Measurements from ENCODE around the gene RCAN1. TPM values are rescaled to one million over a fixed set of nuclear protein-coding genes. Genes with fewer than 3 reads are reported as not detected.

The RCAN1 gene
- polyA plus RNA-seq, 2 of the 4 experiments (the other 2 are of a cell fraction): 10.2 to 11.9 TPM

GRCh38 chr21:34580181-34580700 is 34.7 kb downstream of the RCAN1 start:
- H3K9me3 ChIP-seq: no peaks in the 10 kb centered on the region
- no peak for DNase-seq (ENCODE audit: low read depth in 1 of 2, low spot score in 1 of 2)
- ChIA-PET POLR2A (no interaction called here), CTCF (no interaction called here)
- TF ChIP-seq RNF2 (IDR thresholded peaks at IDR 0.05; ENCODE audit: borderline replicate concordance, low read depth) (no peak), FOXS1 (CRISPR knock-in tag; IDR thresholded peaks at IDR 0.05) (no peak), NPAS2 (CRISPR knock-in tag; IDR thresholded peaks at IDR 0.05; ENCODE audit: borderline replicate concordance) (no peak), CHD2 (IDR thresholded peaks at IDR 0.05; ENCODE audit: low read length, partially characterized antibody) (no peak), MYC (IDR thresholded peaks at IDR 0.05; ENCODE audit: borderline replicate concordance, low read length) (no peak), CHD4 (IDR thresholded peaks at IDR 0.05; ENCODE audit: borderline replicate concordance) (no peak), BCL3 (IDR thresholded peaks at IDR 0.05) (no peak), RAD21 (conservative IDR thresholded peaks at IDR 0.05 in 1 of 2, IDR thresholded peaks at IDR 0.05 in 1 of 2) (no peak), ESRRA (IDR thresholded peaks at IDR 0.05; ENCODE audit: borderline replicate concordance, low read length) (no peak), FOSL2 (IDR thresholded peaks at IDR 0.05) (no peak), FOSL2 (CRISPR knock-in tag; IDR thresholded peaks at IDR 0.05) (no peak), GATA3 (IDR thresholded peaks at IDR 0.05; ENCODE audit: borderline replicate concordance) (no peak), MAZ (IDR thresholded peaks at IDR 0.05; ENCODE audit: borderline replicate concordance, low read depth, low read length) (no peak), KDM5A (IDR thresholded peaks at IDR 0.05) (no peak), HEYL (CRISPR knock-in tag; IDR thresholded peaks at IDR 0.05) (no peak), REST (IDR thresholded peaks at IDR 0.05) (no peak), HES2 (IDR thresholded peaks at IDR 0.05) (no peak), JUN (IDR thresholded peaks at IDR 0.05) (no peak), TP53 (CRISPR knock-in tag; IDR thresholded peaks at IDR 0.05) (no peak), MAX (IDR thresholded peaks at IDR 0.05) (no peak), KDM1A (IDR thresholded peaks at IDR 0.05; ENCODE audit: low read depth) (no peak)
- H3K4me2 ChIP-seq: no peak overlapping the region
- no peak for FAIRE-seq
- no peak for ATAC-seq
- H3K4me3 ChIP-seq: no peak overlapping the region
- 68% methylated on average over 9 of the region's 9 CpGs for WGBS (ENCODE audit: missing lambda C conversion rate)
- H3K4me1 ChIP-seq: no peaks in the 10 kb centered on the region
- H3K27ac ChIP-seq: no peak overlapping the region

DNA sequence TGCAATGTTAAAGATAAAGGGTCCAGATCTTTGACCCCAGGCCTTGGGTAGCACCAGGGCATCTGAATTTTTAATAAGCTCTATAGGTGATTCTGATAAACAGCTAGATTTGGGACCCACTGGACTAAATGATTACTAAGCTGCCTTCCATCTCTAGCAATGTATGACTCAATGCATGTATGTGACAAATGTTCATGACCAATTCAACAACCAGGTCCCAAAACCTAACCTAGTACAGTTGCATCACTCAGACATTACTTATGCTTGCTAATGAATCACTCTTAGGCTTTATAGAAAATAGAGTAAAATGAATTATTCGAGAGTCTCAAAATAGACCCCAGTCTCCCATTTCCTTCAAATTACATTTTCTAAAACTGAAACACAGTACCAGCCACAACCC is 35.5 kb downstream of the RCAN1 start:
- Histone ChIP-seq H3K4me3 (no peak overlapping the region), H3K27ac (no peak overlapping the region), H3K4me1 (no peaks in the 10 kb centered on the region), H3K4me2 (no peak overlapping the region), H3K9me3 (no peaks in the 10 kb centered on the region)
- no peak for TF ChIP-seq JUN (IDR thresholded peaks at IDR 0.05)
- no peak for FAIRE-seq
- no peak for ATAC-seq
- ChIA-PET POLR2A (no interaction called here), CTCF (no interaction called here)
- 71% methylated on average over 1 of the region's 1 CpG for WGBS (ENCODE audit: missing lambda C conversion rate)
- DNase-seq (ENCODE audit: low read depth in 1 of 2, low spot score in 1 of 2): no peak
